ENCODE results near the gene IRF2.

Gene IRF2

GRCh38 chr4:184359888-184360287, 114.5 kb downstream of the IRF2 start:
- TF ChIP-seq CTCF (conservative IDR thresholded peaks at IDR 0.05; ENCODE audit: low read depth, low read length): no peak
- H3K9ac ChIP-seq: no peak overlapping the region
- H2AFZ ChIP-seq (ENCODE audit: low read depth): no peak overlapping the region
- H3K36me3 ChIP-seq (ENCODE audit: insufficient read depth): no peaks in the 10 kb centered on the region
- no peak overlapping the region for H3K4me3 ChIP-seq (IDR thresholded peaks at IDR 0.05; ENCODE audit: insufficient read depth, low read depth, low read length)
- H3K4me1 ChIP-seq (ENCODE audit: low read depth, poor library complexity, severe bottlenecking): peaks cover 31% of the 10 kb centered on the region
- no peaks in the 10 kb centered on the region for H3K79me2 ChIP-seq (ENCODE audit: insufficient read depth, low read depth)
- H3K4me2 ChIP-seq: no peak overlapping the region
- H3K27me3 ChIP-seq (ENCODE audit: insufficient read depth, low read depth): no peaks in the 10 kb centered on the region
- H4K20me1 ChIP-seq (ENCODE audit: insufficient read depth): no peaks in the 10 kb centered on the region
- no peak overlapping the region for H3K27ac ChIP-seq

- Histone ChIP-seq H2AFZ (ENCODE audit: low read depth) (no peak overlapping the region), H3K4me1 (ENCODE audit: low read depth, poor library complexity, severe bottlenecking) (peaks cover 41% of the 10 kb centered on the region), H3K27me3 (ENCODE audit: insufficient read depth, low read depth) (no peaks in the 10 kb centered on the region), H3K79me2 (ENCODE audit: insufficient read depth, low read depth) (no peaks in the 10 kb centered on the region), H3K36me3 (ENCODE audit: insufficient read depth) (no peaks in the 10 kb centered on the region), H3K9ac (no peak overlapping the region), H3K4me3 (IDR thresholded peaks at IDR 0.05; ENCODE audit: insufficient read depth, low read depth, low read length) (no peak overlapping the region), H4K20me1 (ENCODE audit: insufficient read depth) (no peaks in the 10 kb centered on the region), H3K4me2 (no peak overlapping the region), H3K27ac (no peak overlapping the region)
- TF ChIP-seq CTCF (conservative IDR thresholded peaks at IDR 0.05; ENCODE audit: low read depth, low read length): no peak
These were observed 115.7 kb downstream of the IRF2 start for GRCh38 chr4:184358521-184359232.

GRCh38 chr4:184357772-184358171, 116.6 kb downstream of the IRF2 start:
- no peak overlapping the region for H3K4me2 ChIP-seq
- TF ChIP-seq CTCF (conservative IDR thresholded peaks at IDR 0.05; ENCODE audit: low read depth, low read length): no peak
- no peaks in the 10 kb centered on the region for H4K20me1 ChIP-seq (ENCODE audit: insufficient read depth)
- peaks cover 4% of the 10 kb centered on the region; the same call in 1 of the 2 replicates for H3K79me2 ChIP-seq (ENCODE audit: insufficient read depth, low read depth)
- no peak overlapping the region for H2AFZ ChIP-seq (ENCODE audit: low read depth)
- no peak overlapping the region for H3K4me3 ChIP-seq (IDR thresholded peaks at IDR 0.05; ENCODE audit: insufficient read depth, low read depth, low read length)
- H3K27me3 ChIP-seq (ENCODE audit: insufficient read depth, low read depth): no peaks in the 10 kb centered on the region
- H3K4me1 ChIP-seq (ENCODE audit: low read depth, poor library complexity, severe bottlenecking): peaks cover 47% of the 10 kb centered on the region
- no peak overlapping the region for H3K27ac ChIP-seq
- H3K9ac ChIP-seq: no peak overlapping the region
- no peaks in the 10 kb centered on the region for H3K36me3 ChIP-seq (ENCODE audit: insufficient read depth)

- no peak for TF ChIP-seq CTCF (conservative IDR thresholded peaks at IDR 0.05; ENCODE audit: low read depth, low read length)
- Histone ChIP-seq H3K9ac (no peak overlapping the region), H3K4me3 (IDR thresholded peaks at IDR 0.05; ENCODE audit: insufficient read depth, low read depth, low read length) (no peak overlapping the region), H3K27me3 (ENCODE audit: insufficient read depth, low read depth) (no peaks in the 10 kb centered on the region), H3K4me2 (no peak overlapping the region), H3K79me2 (ENCODE audit: insufficient read depth, low read depth) (peaks cover 10% of the 10 kb centered on the region; the same call in 1 of the 2 replicates), H3K4me1 (ENCODE audit: low read depth, poor library complexity, severe bottlenecking) (peaks cover 41% of the 10 kb centered on the region), H3K27ac (no peak overlapping the region), H3K36me3 (ENCODE audit: insufficient read depth) (no peaks in the 10 kb centered on the region), H4K20me1 (ENCODE audit: insufficient read depth) (no peaks in the 10 kb centered on the region), H2AFZ (ENCODE audit: low read depth) (no peak overlapping the region)
These were observed 117.2 kb downstream of the IRF2 start for GRCh38 chr4:184357165-184357564.
